ENCODE data around the gene EFHC1.

GRCh38 chr6:52560462-52560861, 140.3 kb downstream of the EFHC1 start:
- TF ChIP-seq EZH2 (IDR thresholded peaks at IDR 0.05; ENCODE audit: borderline replicate concordance) (no peak), CTCF (IDR thresholded peaks at IDR 0.05; ENCODE audit: poor library complexity) (no peak)
